Tibial nerve (tissue), 4 donors: ENCODE measurements around the gene CXCR6. TPM values are rescaled to one million over a fixed set of nuclear protein-coding genes. Genes with fewer than 3 reads are reported as not detected.

Experiments used
- DNase-seq, 2 donors: peaks; one replicate each; pipeline ENCODE4 v3.0.0-alpha.2; 2019; ENCODE audit warnings: low spot score in 2 of 2
- H3K27ac ChIP-seq, 4 donors: fragments of 200-600 bp; sonication (generic) in 3 of 4; one replicate each; pipeline ENCODE4 v1.5.1; 2017 to 2019; ENCODE audit warnings: mild to moderate bottlenecking in 1 of 4
- H3K27me3 ChIP-seq, 2 donors: fragments of 200-600 bp; sonication (generic) in 1 of 2; one replicate each; pipeline versions ENCODE4 v1.5.1 to v1.6.0; 2017 to 2019
- H3K36me3 ChIP-seq, 3 donors: fragments of 200-600 bp; sonication (generic); one replicate each; pipeline ENCODE4 v1.5.1; 2018 to 2019
- H3K4me1 ChIP-seq, 4 donors: fragments of 200-600 bp; sonication (generic) in 3 of 4; one replicate each; pipeline ENCODE4 v1.5.1; 2017 to 2019
- H3K4me3 ChIP-seq, 4 donors: fragments of 200-600 bp; sonication (generic) in 3 of 4; one replicate each; pipeline ENCODE4 v1.5.1; 2017 to 2019; ENCODE audit warnings: mild to moderate bottlenecking in 1 of 4, moderate library complexity in 1 of 4
- H3K9me3 ChIP-seq, 4 donors: fragments of 200-600 bp; sonication (generic) in 3 of 4; one replicate each; pipeline ENCODE4 v1.5.1; 2017 to 2019
- CTCF ChIP-seq, 5 experiments: fragments of 200-600 bp in 3 of 5; fragments of 450-650 bp in 2 of 5; sonication (generic) in 3 of 5; IDR thresholded peaks; one replicate each; pipeline ENCODE4 v1.5.1; 2016 to 2019; ENCODE audit warnings: antibody characterized with exemption in 5 of 5, mild to moderate bottlenecking in 3 of 5, moderate library complexity in 2 of 5
- EP300 ChIP-seq, 2 donors: sonication (generic); formaldehyde crosslinking; IDR thresholded peaks; one replicate each; pipeline ENCODE4 v1.6.1; 2017; ENCODE audit warnings: antibody characterized with exemption in 2 of 2, mild to moderate bottlenecking in 1 of 2
- POLR2A ChIP-seq, 2 donors: fragments of 450-650 bp; IDR thresholded peaks; one replicate each; pipeline ENCODE4 v1.6.1; 2017; ENCODE audit warnings: antibody characterized with exemption in 2 of 2, mild to moderate bottlenecking in 2 of 2, moderate library complexity in 2 of 2
- WGBS, 2 donors: methylation state at CpG; one replicate each; pipeline ENCODE4 v1.1.5; 2018; 5-methylcytosine and 5-hydroxymethylcytosine counted together
- total RNA-seq, 4 donors: library from RNA; depleted of rRNA; stranded (reverse); fragments of >200 nt; gene quantifications; one replicate each; pipeline ENCODE4 v1.1.0, GENCODE V29; 2016

Gene CXCR6
- total RNA-seq, 4 donors from 2014 or later: 0.87 to 2.7 (median 2.1) TPM; not detected in 1

- Histone ChIP-seq H3K9me3 (peaks cover 0 to 6% (median 0%) of the 10 kb centered on the region in 4 donors), H3K27me3 (no peaks in the 10 kb centered on the region), H3K4me3 (no peak overlapping the region), H3K4me1 (peaks cover 0 to 7% (median 0%) of the 10 kb centered on the region in 4 donors), H3K27ac (no peak overlapping the region), H3K36me3 (peaks cover 0 to 79% (median 10%) of the 10 kb centered on the region in 3 donors)
- 95 to 96% methylated on average over 4 of the region's 4 CpGs for WGBS, 2 donors
- no peak for DNase-seq
- no peak for TF ChIP-seq CTCF (IDR thresholded peaks at IDR 0.05)
- TF ChIP-seq POLR2A (IDR thresholded peaks at IDR 0.05): no peak
- no peak for TF ChIP-seq EP300 (IDR thresholded peaks at IDR 0.05)
These were observed 5.2 kb upstream of the CXCR6 start for GRCh38 chr3:45938043-45938435.

GRCh38 chr3:45938864-45939263 is 4.4 kb upstream of the CXCR6 start:
- no peak overlapping the region for H3K4me3 ChIP-seq
- H3K27me3 ChIP-seq: no peaks in the 10 kb centered on the region
- WGBS, 2 donors: 8 to 25% methylated on average over 4 of the region's 4 CpGs
- peaks cover 0 to 7% (median 0%) of the 10 kb centered on the region in 4 donors for H3K4me1 ChIP-seq
- H3K27ac ChIP-seq: no peak overlapping the region
- TF ChIP-seq EP300 (IDR thresholded peaks at IDR 0.05): no peak
- peak; percentile 79 to 92 (median 85) for TF ChIP-seq CTCF (IDR thresholded peaks at IDR 0.05)
- TF ChIP-seq POLR2A (IDR thresholded peaks at IDR 0.05): no peak
- peaks cover 0 to 6% (median 0%) of the 10 kb centered on the region in 4 donors for H3K9me3 ChIP-seq
- DNase-seq: peak; percentile 77 to 95
- peaks cover 0 to 81% (median 10%) of the 10 kb centered on the region in 3 donors for H3K36me3 ChIP-seq

GRCh38 chr3:45939341-45939771 is 3.9 kb upstream of the CXCR6 start:
- TF ChIP-seq EP300 (IDR thresholded peaks at IDR 0.05) (no peak), POLR2A (IDR thresholded peaks at IDR 0.05) (no peak), CTCF (IDR thresholded peaks at IDR 0.05) (no peak)
- Histone ChIP-seq H3K4me1 (peaks cover 0 to 7% (median 0%) of the 10 kb centered on the region in 4 donors), H3K27ac (no peak overlapping the region), H3K4me3 (no peak overlapping the region), H3K27me3 (no peaks in the 10 kb centered on the region), H3K36me3 (peaks cover 0 to 76% (median 10%) of the 10 kb centered on the region in 3 donors), H3K9me3 (peaks cover 0 to 6% (median 0%) of the 10 kb centered on the region in 4 donors)
- DNase-seq: no peak
- 56 to 65% methylated on average over 5 of the region's 5 CpGs for WGBS, 2 donors

GRCh38 chr3:45940004-45940780 is 3.1 kb upstream of the CXCR6 start:
- TF ChIP-seq CTCF (IDR thresholded peaks at IDR 0.05) (no peak), EP300 (IDR thresholded peaks at IDR 0.05) (no peak), POLR2A (IDR thresholded peaks at IDR 0.05) (no peak)
- Histone ChIP-seq H3K27ac (no peak overlapping the region), H3K9me3 (peaks cover 0 to 6% (median 0%) of the 10 kb centered on the region in 4 donors), H3K4me1 (peaks cover 0 to 7% (median 0%) of the 10 kb centered on the region in 4 donors), H3K4me3 (no peak overlapping the region), H3K27me3 (no peaks in the 10 kb centered on the region), H3K36me3 (peaks cover 0 to 74% (median 2%) of the 10 kb centered on the region in 3 donors)
- DNase-seq: no peak
- 77 to 80% methylated on average over 7 of the region's 7 CpGs for WGBS, 2 donors

GRCh38 chr3:45940781-45941365 is 2.4 kb upstream of the CXCR6 start:
- Histone ChIP-seq H3K36me3 (peaks cover 0 to 74% (median 0%) of the 10 kb centered on the region in 3 donors), H3K27ac (no peak overlapping the region), H3K4me1 (peaks cover 0 to 7% (median 0%) of the 10 kb centered on the region in 4 donors), H3K27me3 (no peaks in the 10 kb centered on the region), H3K4me3 (no peak overlapping the region), H3K9me3 (peaks cover 0 to 6% (median 0%) of the 10 kb centered on the region in 4 donors)
- no peak for TF ChIP-seq EP300 (IDR thresholded peaks at IDR 0.05)
- TF ChIP-seq CTCF (IDR thresholded peaks at IDR 0.05): no peak
- TF ChIP-seq POLR2A (IDR thresholded peaks at IDR 0.05): no peak
- DNase-seq: no peak
- 86 to 91% methylated on average over 6 of the region's 6 CpGs for WGBS, 2 donors
